ENCODE results near the gene ASTN2.

DNA sequence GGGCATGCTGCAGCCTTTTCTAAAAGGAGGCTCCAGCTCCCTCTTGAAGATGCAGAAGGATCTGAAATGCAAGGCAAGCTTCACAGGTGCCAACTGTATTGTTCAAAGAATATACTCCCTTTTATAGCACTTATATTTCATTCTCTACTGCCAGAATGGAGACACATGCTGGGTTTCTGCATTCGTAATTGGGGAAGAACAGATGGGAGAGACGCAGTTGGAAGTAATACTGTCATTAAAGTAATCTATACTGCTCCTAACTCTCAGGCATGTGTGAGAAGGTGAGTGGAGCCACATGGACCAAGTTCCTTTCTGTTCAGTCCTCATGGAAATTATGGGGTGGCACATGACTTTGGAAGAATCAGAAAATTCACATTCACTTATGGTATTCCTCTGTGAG is 501.3 kb downstream of the ASTN2 start:
- TF ChIP-seq, protein P1, sequence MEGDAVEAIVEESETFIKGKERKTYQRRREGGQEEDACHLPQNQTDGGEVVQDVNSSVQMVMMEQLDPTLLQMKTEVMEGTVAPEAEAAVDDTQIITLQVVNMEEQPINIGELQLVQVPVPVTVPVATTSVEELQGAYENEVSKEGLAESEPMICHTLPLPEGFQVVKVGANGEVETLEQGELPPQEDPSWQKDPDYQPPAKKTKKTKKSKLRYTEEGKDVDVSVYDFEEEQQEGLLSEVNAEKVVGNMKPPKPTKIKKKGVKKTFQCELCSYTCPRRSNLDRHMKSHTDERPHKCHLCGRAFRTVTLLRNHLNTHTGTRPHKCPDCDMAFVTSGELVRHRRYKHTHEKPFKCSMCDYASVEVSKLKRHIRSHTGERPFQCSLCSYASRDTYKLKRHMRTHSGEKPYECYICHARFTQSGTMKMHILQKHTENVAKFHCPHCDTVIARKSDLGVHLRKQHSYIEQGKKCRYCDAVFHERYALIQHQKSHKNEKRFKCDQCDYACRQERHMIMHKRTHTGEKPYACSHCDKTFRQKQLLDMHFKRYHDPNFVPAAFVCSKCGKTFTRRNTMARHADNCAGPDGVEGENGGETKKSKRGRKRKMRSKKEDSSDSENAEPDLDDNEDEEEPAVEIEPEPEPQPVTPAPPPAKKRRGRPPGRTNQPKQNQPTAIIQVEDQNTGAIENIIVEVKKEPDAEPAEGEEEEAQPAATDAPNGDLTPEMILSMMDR (IDR thresholded peaks at IDR 0.05; ENCODE audit: low read depth, low read length) = no peak
- TF ChIP-seq POLR2A (IDR thresholded peaks at IDR 0.05; ENCODE audit: extremely low read depth, insufficient read length) (no peak), MYC (IDR thresholded peaks at IDR 0.05; ENCODE audit: low read depth, low read length) (no peak)
- TF ChIP-seq, protein P2, sequence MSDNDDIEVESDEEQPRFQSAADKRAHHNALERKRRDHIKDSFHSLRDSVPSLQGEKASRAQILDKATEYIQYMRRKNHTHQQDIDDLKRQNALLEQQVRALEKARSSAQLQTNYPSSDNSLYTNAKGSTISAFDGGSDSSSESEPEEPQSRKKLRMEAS (IDR thresholded peaks at IDR 0.05; ENCODE audit: low read depth, low read length) = no peak
